GM06990 (cell line): ENCODE measurements around the gene ZNF550.
A peak's percentile ranks its signal among the peaks of the same experiment; 100 is the strongest.

ENCODE experiments used
- DNase-seq: peaks from one replicate; pipeline ENCODE4 v3.0.0-alpha.2; 2011; ENCODE audit not compliant: insufficient read length; ENCODE audit errors: extremely low read depth
- H3K27me3 ChIP-seq: replicated peaks from 2 replicates; pipeline ENCODE4 v1.6.0; 2011; ENCODE audit warnings: low read length; ENCODE audit not compliant: control insufficient read depth, insufficient read depth
- H3K36me3 ChIP-seq: 2 replicates; pipeline ENCODE4 v1.5.1; 2011; ENCODE audit warnings: low read length; ENCODE audit not compliant: control insufficient read depth, insufficient read depth
- H3K4me3 ChIP-seq: replicated peaks from 2 replicates; pipeline ENCODE4 v1.5.1; 2011; ENCODE audit warnings: low read depth, mild to moderate bottlenecking, control low read depth, low read length
- CTCF ChIP-seq: IDR thresholded peaks from 2 replicates; pipeline ENCODE4 v1.5.1; 2011; ENCODE audit warnings: low read length, control low read depth, mild to moderate bottlenecking, inconsistent platforms; ENCODE audit not compliant: insufficient read depth, poor library complexity, severe bottlenecking

The ZNF550 gene

GRCh38 chr19:57559404-57560025 is at the start of gene ZNF550:
TSS of gene ZNF550 (minus strand) at chr19:57559863. CDS start at chr19:57559682, 181 bp downstream.
- no peaks in the 10 kb centered on the region for H3K27me3 ChIP-seq
- DNase-seq: peak; percentile 89
- H3K4me3 ChIP-seq: peak within 1 kb of the TSS; percentile 94
- no peak for TF ChIP-seq CTCF
- peaks cover 6% of the 10 kb centered on the region for H3K36me3 ChIP-seq

- no peaks in the 10 kb centered on the region for H3K27me3 ChIP-seq
- no peak overlapping the region for H3K4me3 ChIP-seq
- no peak for DNase-seq
- no peak for TF ChIP-seq CTCF
- H3K36me3 ChIP-seq: peaks cover 17% of the 10 kb centered on the region
Measured at GRCh38 chr19:57606931-57607330, 47.3 kb upstream of the ZNF550 start.

GRCh38 chr19:57599761-57600383 is 40.2 kb upstream of the ZNF550 start, which contains the start of gene ZNF530:
TSS of gene ZNF530 (plus strand) at chr19:57599885. CDS start at chr19:57604346, 4,461 bp downstream.
- no peak for TF ChIP-seq CTCF
- Histone ChIP-seq H3K4me3 (peak within 1 kb of the TSS; percentile 94), H3K27me3 (no peaks in the 10 kb centered on the region), H3K36me3 (peaks cover 3% of the 10 kb centered on the region)
- DNase-seq: peak; percentile 81

- peak overlapping the region; percentile 94 for H3K4me3 ChIP-seq
- TF ChIP-seq CTCF: no peak
- no peak for DNase-seq
Measured at GRCh38 chr19:57599377-57599760, 39.7 kb upstream of the ZNF550 start.

GRCh38 chr19:57587529-57587928 is 27.9 kb upstream of the ZNF550 start:
- Histone ChIP-seq H3K4me3 (no peak overlapping the region), H3K27me3 (no peaks in the 10 kb centered on the region), H3K36me3 (peaks cover 2% of the 10 kb centered on the region)
- no peak for DNase-seq
- no peak for TF ChIP-seq CTCF

More at GRCh38 chr19:57599377-57599760, 39.7 kb upstream of the ZNF550 start:
- Histone ChIP-seq H3K36me3 (peaks cover 3% of the 10 kb centered on the region), H3K27me3 (no peaks in the 10 kb centered on the region)
